IMR-90 (cell line): ENCODE measurements around the gene PLCH2. TPM values are rescaled to one million over a fixed set of nuclear protein-coding genes. Genes with fewer than 3 reads are reported as not detected.

Source experiments
- ATAC-seq: fragments of 200-7000 bp; cut with Tn5 transposase; 2 replicates; pipeline ENCODE4 v1.9.1; 2020; ENCODE audit warnings: low read depth, mild to moderate bottlenecking, moderate library complexity
- BruUV-seq: library from RNA; stranded (reverse); fragments of 400-500 nt; replicated peaks from 2 replicates; lab custom pipeline; 2021; lab: Mats Ljungman, UMichigan
- CTCF ChIA-PET: fragments of 300-600 bp; formaldehyde crosslinking; extraction: SDS; loops from one replicate; lab custom pipeline; 2021; ENCODE audit warnings: antibody characterized with exemption; lab: Yijun Ruan, JAX
- POLR2A ChIA-PET: fragments of 300-600 bp; sonication (Branson Sonifier 250); formaldehyde crosslinking; loops from one replicate; lab custom pipeline; 2022; ENCODE audit warnings: antibody characterized with exemption; ENCODE audit not compliant: unreplicated experiment; lab: Charles Lee
- DNase-seq: peaks from one replicate; pipeline ENCODE4 v3.0.0; 2013
- H2AFZ ChIP-seq: replicated peaks from 2 replicates; pipeline ENCODE3; 2013; ENCODE audit warnings: low read length, mild to moderate bottlenecking; ENCODE audit not compliant: poor library complexity
- H2AK5ac ChIP-seq: 2 replicates; pipeline ENCODE4 v1.6.1; 2013; ENCODE audit warnings: low read depth, low read length, inconsistent platforms
- H2AK9ac ChIP-seq: replicated peaks from 2 replicates; pipeline ENCODE3; 2013; ENCODE audit warnings: mild to moderate bottlenecking, low read depth, low read length, moderate library complexity; ENCODE audit not compliant: poor library complexity
- H2BK120ac ChIP-seq: 2 replicates; pipeline ENCODE4 v1.6.1; 2013; ENCODE audit warnings: low read depth, low read length, inconsistent platforms
- H2BK15ac ChIP-seq: 3 replicates; pipeline ENCODE4 v1.6.1; 2013; ENCODE audit warnings: low read depth, low read length, inconsistent platforms
- H2BK20ac ChIP-seq: 2 replicates; pipeline ENCODE4 v1.6.1; 2013; ENCODE audit warnings: low read depth, mild to moderate bottlenecking, inconsistent platforms, low read length, moderate library complexity
- H2BK5ac ChIP-seq: 2 replicates; pipeline ENCODE4 v1.6.1; 2013; ENCODE audit warnings: mild to moderate bottlenecking, low read depth, low read length, inconsistent platforms; ENCODE audit not compliant: poor library complexity, severe bottlenecking
- H3K14ac ChIP-seq: replicated peaks from 2 replicates; pipeline ENCODE4 v1.6.1; 2013; ENCODE audit warnings: low read depth, low read length, inconsistent platforms
- H3K18ac ChIP-seq: 2 replicates; pipeline ENCODE4 v1.6.1; 2013; ENCODE audit warnings: low read depth, low read length, control low read depth
- H3K23ac ChIP-seq: 2 replicates; pipeline ENCODE4 v1.6.1; 2013; ENCODE audit warnings: low read depth, low read length, inconsistent platforms
- H3K27ac ChIP-seq: 2 replicates; pipeline ENCODE4 v1.5.1; 2013; ENCODE audit warnings: mild to moderate bottlenecking, control low read depth, low read length; ENCODE audit not compliant: insufficient read depth
- H3K27me3 ChIP-seq: 2 replicates; pipeline ENCODE4 v1.6.1; 2013; ENCODE audit warnings: low read length; ENCODE audit not compliant: control insufficient read depth, insufficient read depth
- H3K36me3 ChIP-seq: 2 replicates; pipeline ENCODE4 v1.6.1; 2013; ENCODE audit warnings: low read length, mixed read lengths; ENCODE audit not compliant: control insufficient read depth, insufficient read depth
- H3K4ac ChIP-seq: 2 replicates; pipeline ENCODE4 v1.6.1; 2013; ENCODE audit warnings: low read depth, low read length, inconsistent platforms
- H3K4me1 ChIP-seq: 2 replicates; pipeline ENCODE4 v1.6.1; 2013; ENCODE audit warnings: low read length, mixed read lengths; ENCODE audit not compliant: control insufficient read depth, insufficient read depth
- H3K4me2 ChIP-seq: 2 replicates; pipeline ENCODE4 v1.6.1; 2013; ENCODE audit warnings: low read depth, mild to moderate bottlenecking, control low read depth, low read length, moderate library complexity
- H3K4me3 ChIP-seq: 2 replicates; pipeline ENCODE4 v1.5.1; 2013; ENCODE audit warnings: low read depth, mild to moderate bottlenecking, control low read depth, low read length, moderate library complexity; ENCODE audit not compliant: insufficient read depth
- H3K56ac ChIP-seq: 2 replicates; pipeline ENCODE4 v1.6.1; 2013; ENCODE audit warnings: low read length, inconsistent platforms; ENCODE audit not compliant: insufficient read depth; ENCODE audit errors: extremely low read depth
- H3K79me1 ChIP-seq, 2 experiments: 2 replicates each; pipeline ENCODE4 v1.6.1; 2013; ENCODE audit warnings: low read length in 2 of 2, inconsistent platforms in 1 of 2, low read depth in 1 of 2
- H3K9ac ChIP-seq: 2 replicates; pipeline ENCODE4 v1.6.1; 2013; ENCODE audit warnings: low read depth, low read length, control low read depth
- H3K9me1 ChIP-seq: 2 replicates; pipeline ENCODE4 v1.6.1; 2013; ENCODE audit warnings: low read length, inconsistent platforms; ENCODE audit not compliant: insufficient read depth
- H3K9me3 ChIP-seq: 2 replicates; pipeline ENCODE4 v1.6.1; 2013; ENCODE audit warnings: low read length; ENCODE audit not compliant: control insufficient read depth, insufficient read depth
- H4K20me1 ChIP-seq: 2 replicates; pipeline ENCODE4 v1.6.1; 2013; ENCODE audit warnings: low read length, inconsistent platforms; ENCODE audit not compliant: insufficient read depth
- H4K5ac ChIP-seq: 2 replicates; pipeline ENCODE4 v1.6.1; 2013; ENCODE audit warnings: mild to moderate bottlenecking, low read depth, low read length, control low read depth
- H4K8ac ChIP-seq, 2 experiments: 2 replicates each; pipeline ENCODE4 v1.6.1; 2013; ENCODE audit warnings: low read depth in 2 of 2, low read length in 2 of 2, control low read depth in 1 of 2, inconsistent platforms in 1 of 2
- H4K91ac ChIP-seq: 2 replicates; pipeline ENCODE4 v1.6.1; 2013; ENCODE audit warnings: low read depth, low read length, inconsistent platforms; ENCODE audit not compliant: insufficient read depth
- FOS ChIP-seq: fragments of 150-350 bp; IDR thresholded peaks from 2 replicates; pipeline ENCODE4 v1.6.1; 2016; ENCODE audit warnings: low read depth, low read length
- MAZ ChIP-seq: IDR thresholded peaks from 2 replicates; pipeline ENCODE4 v1.6.1; 2012; ENCODE audit warnings: low read depth, mild to moderate bottlenecking, low read length, improper control_type of control experiment, moderate library complexity, borderline replicate concordance
- whole genome bisulfite sequencing, 2 experiments: methylation state at CpG; one replicate each; pipeline versions ENCODE4 v1.1.5 to v1.1.7; 2013; ENCODE audit warnings: missing lambda C conversion rate in 2 of 2; ENCODE audit not compliant: insufficient read length in 1 of 2; ENCODE audit errors: extremely low coverage in 2 of 2; 5-methylcytosine and 5-hydroxymethylcytosine counted together
- dilution Hi-C: fragments of 300-500 bp; cut with HindIII; formaldehyde crosslinking; loops from one replicate; pipeline ENCODE4 v1.14.3; 2018; ENCODE audit warnings: low sequenced_read_pairs; ENCODE audit not compliant: unreplicated experiment
- in situ Hi-C: fragments of 300-500 bp; cut with MboI; formaldehyde crosslinking; loops from 3 replicates; pipeline ENCODE4 v1.14.3; 2019; ENCODE audit warnings: low sequenced_read_pairs, inconsistent platforms, mixed read lengths
- intact Hi-C: fragments of 100-400 bp; cut with micrococcal nuclease; formaldehyde crosslinking; loops from 2 replicates; pipeline ENCODE4 v1.10.0; 2022
- polyA plus RNA-seq, 3 experiments: library from polyadenylated mRNA; depleted of rRNA; stranded (reverse); fragments of >200 nt; gene quantifications; 2 replicates each; pipeline ENCODE4 v1.2.3, GENCODE V29; 2012; ENCODE audit warnings: low replicate concordance in 1 of 3
- total RNA-seq: library from RNA; depleted of rRNA; stranded (reverse); fragments of >200 nt; gene quantifications from 2 replicates; pipeline ENCODE4 v1.2.3, GENCODE V29; 2012

PLCH2 gene
- total and polyA plus RNA-seq, 2 of the 4 experiments (the other 2 are of a cell fraction): 0.18 to 1.9 TPM

DNA sequence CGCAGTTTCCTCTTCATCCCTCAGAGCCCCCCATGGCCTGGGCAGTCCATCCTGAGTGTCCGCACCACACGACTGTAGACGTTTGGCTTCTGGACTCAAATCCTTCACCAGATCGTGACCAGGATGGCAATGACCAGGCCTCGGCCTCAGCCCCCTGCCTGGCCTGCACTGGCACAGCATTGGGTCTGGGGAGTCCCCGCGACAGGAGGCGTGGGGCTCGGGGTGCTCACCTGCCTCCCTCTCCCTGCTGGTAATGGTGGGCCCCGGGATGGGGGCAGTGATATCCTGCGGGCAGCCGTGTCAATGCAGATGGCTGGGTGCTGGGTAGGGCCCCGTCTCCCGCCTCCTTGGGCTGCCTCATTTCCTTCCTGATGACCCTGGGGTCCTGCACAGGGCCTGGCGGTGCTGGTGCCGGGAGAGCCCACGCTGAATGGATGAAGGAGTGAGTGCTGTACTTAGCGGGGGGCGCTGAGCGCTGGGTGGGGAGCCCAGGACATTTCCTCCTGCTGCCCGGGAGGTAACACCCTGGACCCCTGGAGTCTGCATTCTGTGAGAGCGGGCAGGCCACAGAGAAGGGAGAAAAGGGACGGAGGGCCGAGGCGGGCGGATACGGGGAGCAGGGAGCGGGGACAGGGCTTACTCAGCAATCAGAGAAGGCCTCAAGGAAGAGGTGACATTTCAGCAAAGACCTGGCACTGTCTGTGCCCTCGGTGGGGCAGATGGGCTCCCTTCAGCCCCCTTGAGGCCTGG lies 78.0 kb downstream of the PLCH2 start:
- 75% methylated on average over 17 of the region's 30 CpGs; no CpG with 5 or more reads in 1 of the 2 experiments for WGBS, 2 experiments
- Histone ChIP-seq H3K4ac (no peak overlapping the region), H3K4me2 (no peak overlapping the region), H3K27me3 (no peaks in the 10 kb centered on the region; the same call in 1 of the 2 replicates), H4K8ac (no peak overlapping the region), H3K9me3 (no peaks in the 10 kb centered on the region), H2BK5ac (no peak overlapping the region), H3K56ac (no peak overlapping the region), H2AFZ (no peak overlapping the region), H3K9ac (no peak overlapping the region), H2AK5ac (no peak overlapping the region), H4K91ac (no peak overlapping the region), H3K27ac (no peak overlapping the region), H2AK9ac (peak overlapping the region; percentile 24), H3K79me1 (no peaks in the 10 kb centered on the region), H3K4me1 (no peaks in the 10 kb centered on the region; the same call in 1 of the 2 replicates), H2BK15ac (no peak overlapping the region), H4K20me1 (no peaks in the 10 kb centered on the region), H2BK20ac (no peak overlapping the region), H3K18ac (no peak overlapping the region), H2BK120ac (no peak overlapping the region), H4K5ac (no peak overlapping the region), H3K36me3 (no peaks in the 10 kb centered on the region), H3K4me3 (no peak overlapping the region), H3K9me1 (no peaks in the 10 kb centered on the region), H3K23ac (no peak overlapping the region), H3K14ac (no peak overlapping the region)
- CTCF ChIA-PET: no interaction called here
- no TSS peak for BruUV-seq
- TF ChIP-seq FOS (no peak), MAZ (no peak)
- ATAC-seq (no peak), DNase-seq (no peak)
- POLR2A ChIA-PET: no interaction called here
- dilution Hi-C loops (no loop called here), in situ Hi-C loops (no loop called here), intact Hi-C loops (loop anchor here (2.0 kb wide), 1 partner anchor 871 kb away; no protein-coding TSS in a partner anchor)
